WTC11 (cell line): ENCODE data around the gene GLOD5.

Experiments
- CREB1 ChIP-seq: sonication (generic); formaldehyde crosslinking; IDR thresholded peaks from 2 replicates; pipeline ENCODE4 v1.8.0; 2023; ENCODE audit warnings: mild to moderate bottlenecking, missing genetic modification reagents
- TF ChIP-seq, protein P1 (sequence below): fragments of 200-600 bp; IDR thresholded peaks from 2 replicates; pipeline ENCODE4 v1.8.0; 2022; ENCODE audit warnings: antibody characterized with exemption
- TF ChIP-seq, protein P2 (sequence below): sonication (generic); formaldehyde crosslinking; IDR thresholded peaks from 2 replicates; pipeline ENCODE4 v1.8.0; 2022; ENCODE audit warnings: mild to moderate bottlenecking, missing genetic modification reagents

DNA sequence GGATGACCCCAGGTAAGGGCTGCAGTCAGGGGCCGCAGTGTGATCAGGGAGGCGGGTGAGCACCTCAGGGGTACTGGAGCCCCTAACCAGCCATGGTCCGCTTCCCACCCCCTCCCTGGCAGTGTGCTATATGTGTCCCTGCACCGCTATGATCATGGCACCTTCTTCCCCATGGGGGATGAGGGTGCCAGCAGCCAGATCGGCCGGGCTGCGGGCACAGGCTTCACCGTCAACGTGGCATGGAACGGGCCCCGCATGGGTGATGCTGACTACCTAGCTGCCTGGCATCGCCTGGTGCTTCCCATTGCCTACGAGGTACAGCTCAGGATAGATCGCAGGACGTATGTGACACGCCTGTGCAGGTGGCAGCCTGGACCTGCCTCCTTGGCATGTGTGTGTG, 56.6 kb downstream of the GLOD5 start:
- TF ChIP-seq, protein P1, sequence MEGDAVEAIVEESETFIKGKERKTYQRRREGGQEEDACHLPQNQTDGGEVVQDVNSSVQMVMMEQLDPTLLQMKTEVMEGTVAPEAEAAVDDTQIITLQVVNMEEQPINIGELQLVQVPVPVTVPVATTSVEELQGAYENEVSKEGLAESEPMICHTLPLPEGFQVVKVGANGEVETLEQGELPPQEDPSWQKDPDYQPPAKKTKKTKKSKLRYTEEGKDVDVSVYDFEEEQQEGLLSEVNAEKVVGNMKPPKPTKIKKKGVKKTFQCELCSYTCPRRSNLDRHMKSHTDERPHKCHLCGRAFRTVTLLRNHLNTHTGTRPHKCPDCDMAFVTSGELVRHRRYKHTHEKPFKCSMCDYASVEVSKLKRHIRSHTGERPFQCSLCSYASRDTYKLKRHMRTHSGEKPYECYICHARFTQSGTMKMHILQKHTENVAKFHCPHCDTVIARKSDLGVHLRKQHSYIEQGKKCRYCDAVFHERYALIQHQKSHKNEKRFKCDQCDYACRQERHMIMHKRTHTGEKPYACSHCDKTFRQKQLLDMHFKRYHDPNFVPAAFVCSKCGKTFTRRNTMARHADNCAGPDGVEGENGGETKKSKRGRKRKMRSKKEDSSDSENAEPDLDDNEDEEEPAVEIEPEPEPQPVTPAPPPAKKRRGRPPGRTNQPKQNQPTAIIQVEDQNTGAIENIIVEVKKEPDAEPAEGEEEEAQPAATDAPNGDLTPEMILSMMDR = no peak
- no peak for TF ChIP-seq CREB1 (CRISPR knock-in tag)
- TF ChIP-seq, protein P2, sequence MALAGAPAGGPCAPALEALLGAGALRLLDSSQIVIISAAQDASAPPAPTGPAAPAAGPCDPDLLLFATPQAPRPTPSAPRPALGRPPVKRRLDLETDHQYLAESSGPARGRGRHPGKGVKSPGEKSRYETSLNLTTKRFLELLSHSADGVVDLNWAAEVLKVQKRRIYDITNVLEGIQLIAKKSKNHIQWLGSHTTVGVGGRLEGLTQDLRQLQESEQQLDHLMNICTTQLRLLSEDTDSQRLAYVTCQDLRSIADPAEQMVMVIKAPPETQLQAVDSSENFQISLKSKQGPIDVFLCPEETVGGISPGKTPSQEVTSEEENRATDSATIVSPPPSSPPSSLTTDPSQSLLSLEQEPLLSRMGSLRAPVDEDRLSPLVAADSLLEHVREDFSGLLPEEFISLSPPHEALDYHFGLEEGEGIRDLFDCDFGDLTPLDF (CRISPR knock-in tag) = no peak
